Activated CD8-positive, alpha-beta memory T cell treated with anti-CD3 and anti-CD28 coated beads for 4 hours (primary cell): ENCODE results near the gene CHMP2A.
"Not testable (repeated sequence)": the region's sequence is repeated elsewhere in the genome, so short reads cannot be mapped to it uniquely, and the experiment has no call there.

ENCODE experiments used
- DNase-seq, 2 donors: peaks; one replicate each; pipeline ENCODE4 v3.0.0-alpha.2; 2020; ENCODE audit warnings: low read depth in 2 of 2

CHMP2A gene

DNA sequence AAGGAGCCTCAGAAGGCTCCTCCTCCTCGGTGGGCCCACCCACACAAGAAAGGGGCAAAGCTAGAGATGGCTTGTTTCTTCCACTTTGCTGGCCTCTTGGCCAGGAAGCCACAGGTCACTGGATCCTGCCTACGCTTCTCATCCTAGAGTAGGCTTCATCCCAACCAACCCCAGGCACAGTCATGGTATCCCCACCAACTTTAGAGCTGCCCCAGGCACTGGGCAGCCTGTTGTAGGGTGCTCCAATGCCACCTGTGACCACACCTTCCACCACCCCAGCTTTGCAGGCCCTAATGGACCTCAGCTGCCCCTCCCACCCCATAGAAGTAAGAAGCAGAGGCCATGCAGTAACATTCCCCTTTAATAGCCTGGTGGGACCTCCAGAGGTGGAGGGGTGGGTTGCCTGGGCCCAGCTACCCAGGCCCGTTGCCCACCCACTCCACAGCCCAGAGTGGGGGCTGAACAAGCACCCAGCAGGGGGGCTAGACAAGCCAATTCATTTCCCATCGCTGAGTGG is 522 bp upstream of the CHMP2A start:
- no peak for DNase-seq

DNA sequence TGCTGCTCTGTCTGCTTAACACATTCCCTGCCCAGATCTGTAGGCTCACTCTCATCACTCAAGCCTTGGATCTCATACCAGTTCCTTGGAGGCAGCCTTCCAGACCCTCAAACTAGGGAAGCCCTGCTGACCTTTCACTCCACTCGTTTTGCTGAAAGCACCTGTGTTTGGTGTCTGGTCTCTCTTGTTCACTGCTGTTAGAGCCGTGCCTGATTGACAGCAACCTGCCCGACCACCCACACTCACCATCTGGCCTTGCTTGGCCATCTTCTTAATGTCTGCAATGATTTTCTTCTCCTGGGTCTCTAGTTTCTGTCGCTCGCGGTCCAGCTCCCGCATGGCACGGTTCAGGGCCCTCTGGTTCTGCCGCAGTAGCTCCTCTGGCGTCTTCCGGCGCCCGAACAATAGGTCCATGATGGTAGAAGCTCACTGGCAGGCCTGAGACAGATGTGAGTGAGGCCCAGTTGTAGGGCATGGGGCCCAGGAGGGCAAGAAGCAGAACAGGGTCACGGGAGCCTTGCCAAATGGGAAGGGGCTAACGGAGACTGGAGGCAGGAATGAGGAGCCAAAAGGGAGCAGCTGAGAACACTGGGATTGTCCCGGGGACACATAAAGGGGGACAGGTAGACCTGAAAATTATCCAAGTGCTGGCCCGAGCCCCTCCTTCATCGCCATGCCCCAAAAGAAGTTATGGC is 959 bp downstream of the CHMP2A start:
- no peak for DNase-seq

GRCh38 chr19:58552655-58553054 is 2.2 kb downstream of the CHMP2A start:
- no peak for DNase-seq

GRCh38 chr19:58551577-58552471 is 3.1 kb downstream of the CHMP2A start:
- no peak for DNase-seq

- no peak for DNase-seq
Measured at GRCh38 chr19:58551123-58551497, 3.8 kb downstream of the CHMP2A start.

GRCh38 chr19:58550362-58551122 is 4.4 kb downstream of the CHMP2A start:
- DNase-seq, result no peak

DNA sequence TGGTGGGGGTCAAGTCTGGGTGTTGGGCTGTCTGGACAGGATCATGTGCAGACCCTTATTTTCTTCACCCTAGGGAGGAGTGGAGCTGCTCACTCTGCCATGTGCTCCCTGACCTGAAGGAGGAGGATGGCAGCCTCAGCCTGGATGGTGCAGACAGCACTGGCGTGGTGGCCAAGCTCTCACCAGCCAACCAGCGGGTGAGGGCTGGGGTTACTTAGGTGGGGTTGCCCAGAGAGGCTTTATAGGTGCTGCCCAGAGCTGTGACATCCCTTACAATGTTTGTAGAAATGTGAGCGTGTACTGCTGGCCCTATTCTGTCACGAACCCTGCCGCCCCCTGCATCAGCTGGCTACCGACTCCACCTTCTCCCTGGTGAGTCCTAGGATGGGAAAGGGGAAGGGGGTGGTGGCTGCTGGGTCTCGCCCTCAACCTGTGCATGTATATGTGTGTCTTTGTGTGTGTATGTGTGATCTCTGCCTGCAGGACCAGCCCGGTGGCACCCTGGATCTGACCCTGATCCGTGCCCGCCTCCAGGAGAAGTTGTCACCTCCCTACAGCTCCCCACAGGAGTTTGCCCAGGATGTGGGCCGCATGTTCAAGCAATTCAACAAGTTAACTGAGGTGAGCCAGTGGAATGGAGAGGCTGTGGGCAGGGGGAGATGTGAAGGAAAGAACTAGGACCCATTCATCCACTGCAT is 5.1 kb downstream of the CHMP2A start:
- DNase-seq, result no peak

DNA sequence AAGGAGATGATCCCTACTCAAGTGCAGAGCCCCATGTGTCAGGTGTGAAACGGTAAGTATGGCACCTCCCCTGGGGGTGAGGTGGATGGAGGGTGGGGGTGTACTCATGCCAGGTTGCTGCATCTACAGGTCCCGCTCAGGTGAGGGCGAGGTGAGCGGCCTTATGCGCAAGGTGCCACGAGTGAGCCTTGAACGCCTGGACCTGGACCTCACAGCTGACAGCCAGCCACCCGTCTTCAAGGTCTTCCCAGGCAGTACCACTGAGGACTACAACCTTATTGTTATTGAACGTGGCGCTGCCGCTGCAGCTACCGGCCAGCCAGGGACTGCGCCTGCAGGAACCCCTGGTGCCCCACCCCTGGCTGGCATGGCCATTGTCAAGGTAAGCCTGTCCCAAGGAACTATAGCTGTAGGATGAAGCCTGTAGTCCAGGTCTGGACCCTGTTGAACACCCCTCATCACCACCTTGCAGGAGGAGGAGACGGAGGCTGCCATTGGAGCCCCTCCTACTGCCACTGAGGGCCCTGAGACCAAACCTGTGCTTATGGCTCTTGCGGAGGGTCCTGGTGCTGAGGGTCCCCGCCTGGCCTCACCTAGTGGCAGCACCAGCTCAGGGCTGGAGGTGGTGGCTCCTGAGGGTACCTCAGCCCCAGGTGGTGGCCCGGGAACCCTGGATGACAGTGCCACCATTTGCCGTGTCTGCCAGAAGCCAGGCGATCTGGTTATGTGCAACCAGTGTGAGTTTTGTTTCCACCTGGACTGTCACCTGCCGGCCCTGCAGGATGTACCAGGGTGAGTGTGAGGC is 5.8 kb downstream of the CHMP2A start:
- no peak for DNase-seq

DNA sequence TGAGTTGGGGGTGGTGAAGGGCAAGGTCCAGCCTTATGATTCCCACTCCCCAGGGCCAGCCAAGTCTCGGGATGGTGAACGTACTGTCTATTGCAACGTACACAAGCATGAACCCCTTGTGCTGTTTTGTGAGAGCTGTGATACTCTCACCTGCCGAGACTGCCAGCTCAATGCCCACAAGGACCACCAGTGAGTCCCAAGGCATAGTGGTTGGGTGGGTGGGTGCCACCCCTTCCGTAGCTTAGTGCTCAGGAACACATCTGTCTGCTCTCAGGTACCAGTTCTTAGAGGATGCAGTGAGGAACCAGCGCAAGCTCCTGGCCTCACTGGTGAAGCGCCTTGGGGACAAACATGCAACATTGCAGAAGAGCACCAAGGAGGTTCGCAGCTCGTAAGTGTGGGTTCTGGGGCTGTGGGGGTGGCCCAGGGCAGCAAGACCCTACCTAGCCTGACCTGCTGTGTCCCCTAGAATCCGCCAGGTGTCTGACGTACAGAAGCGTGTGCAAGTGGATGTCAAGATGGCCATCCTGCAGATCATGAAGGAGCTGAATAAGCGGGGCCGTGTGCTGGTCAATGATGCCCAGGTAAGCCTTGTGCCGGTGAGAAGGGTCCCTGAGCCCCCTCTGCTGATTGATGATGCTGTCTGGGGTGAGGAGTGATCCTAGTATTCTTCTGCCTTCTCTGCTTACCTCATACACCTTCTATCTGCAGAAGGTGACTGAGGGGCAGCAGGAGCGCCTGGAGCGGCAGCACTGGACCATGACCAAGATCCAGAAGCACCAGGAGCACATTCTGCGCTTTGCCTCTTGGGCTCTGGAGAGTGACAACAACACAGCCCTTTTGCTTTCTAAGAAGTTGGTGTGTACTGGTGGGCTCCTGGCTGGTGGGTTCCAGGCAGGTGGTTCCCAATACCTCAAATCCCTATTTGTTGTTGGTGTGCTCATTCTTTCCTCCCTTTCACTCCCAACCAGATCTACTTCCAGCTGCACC is 7.3 kb downstream of the CHMP2A start:
- no peak for DNase-seq

DNA sequence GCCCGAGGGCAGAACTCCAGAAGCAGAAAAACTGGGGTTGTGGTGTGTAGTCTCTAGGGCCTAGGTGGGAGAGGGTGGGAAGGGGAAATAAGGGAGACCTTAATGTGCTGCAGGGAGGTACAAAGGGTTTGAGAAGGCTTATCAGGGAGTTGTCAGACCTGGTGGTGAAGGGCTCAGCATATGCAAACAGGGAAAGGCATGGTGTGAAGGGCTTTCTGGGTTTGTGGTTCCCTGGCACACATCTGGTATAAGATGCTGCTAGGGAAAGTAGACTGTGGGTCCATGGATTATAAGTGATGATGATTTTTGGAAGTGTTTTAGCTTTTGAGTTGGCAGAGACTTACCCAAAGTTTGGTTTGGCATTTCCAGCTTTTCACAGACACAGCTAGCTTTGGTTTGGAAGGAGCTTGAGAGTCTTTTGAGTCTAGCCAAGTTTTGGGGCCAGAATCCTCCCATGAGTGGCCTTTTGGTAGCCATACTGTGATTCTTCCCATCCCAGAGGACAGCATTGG is 8.8 kb downstream of the CHMP2A start:
- DNase-seq, result no peak

GRCh38 chr19:58545286-58546018 is 9.5 kb downstream of the CHMP2A start:
- no peak for DNase-seq

- peak in 1 of 2 donors; percentile 48 for DNase-seq
Measured at GRCh38 chr19:58544591-58545285, 10.2 kb downstream of the CHMP2A start.

GRCh38 chr19:58543826-58544590 is 10.9 kb downstream of the CHMP2A start, which contains the start of gene TRIM28:
Gene TRIM28, plus strand, starts transcription at chr19:58544064. Its CDS starts 694 bp downstream, at chr19:58544758.
- DNase-seq, result peak; percentile 100

GRCh38 chr19:58542641-58543372 is 12.1 kb downstream of the CHMP2A start:
- DNase-seq, result not testable (repeated sequence)

DNA sequence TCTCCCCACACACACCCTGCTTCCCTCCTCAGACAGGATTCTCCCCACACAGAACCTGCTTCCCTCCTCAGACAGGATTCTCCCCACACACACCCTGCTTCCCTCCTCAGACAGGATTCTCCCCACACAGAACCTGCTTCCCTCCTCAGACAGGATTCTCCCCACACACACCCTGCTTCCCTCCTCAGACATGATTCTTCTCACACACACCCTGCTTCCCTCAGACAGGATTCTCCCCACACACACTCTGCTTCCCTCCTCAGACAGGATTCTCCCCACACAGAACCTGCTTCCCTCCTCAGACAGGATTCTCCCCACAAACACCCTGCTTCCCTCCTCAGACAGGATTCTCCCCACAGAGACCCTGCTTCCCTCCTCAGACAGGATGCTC is 15.7 kb downstream of the CHMP2A start:
- not testable (repeated sequence) for DNase-seq
